PC-9 (cell line): ENCODE measurements around the gene EFHD1. TPM values are rescaled to one million over a fixed set of nuclear protein-coding genes. Genes with fewer than 3 reads are reported as not detected.

ENCODE experiments used
- BruUV-seq: library from RNA; stranded (reverse); fragments of 400-500 nt; replicated peaks from 2 replicates; lab custom pipeline; 2021; lab: Mats Ljungman, UMichigan
- CTCF ChIA-PET: fragments of 300-600 bp; sonication (Branson Sonifier 250); formaldehyde crosslinking; loops from one replicate; lab custom pipeline; 2022; ENCODE audit warnings: antibody characterized with exemption; lab: Charles Lee
- POLR2A ChIA-PET: fragments of 300-600 bp; sonication (Branson Sonifier 250); formaldehyde crosslinking; loops from one replicate; lab custom pipeline; 2022; ENCODE audit warnings: antibody characterized with exemption; ENCODE audit not compliant: unreplicated experiment; lab: Charles Lee
- DNase-seq, 2 experiments: peaks; one replicate each; pipeline versions ENCODE4 v3.0.0 to v3.0.0-alpha.2; 2015 to 2022; ENCODE audit warnings: mixed read lengths in 1 of 2
- H2AFZ ChIP-seq: fragments of 200-600 bp; sonication (generic); 2 replicates; pipeline ENCODE4 v1.8.1; 2017; ENCODE audit warnings: antibody characterized with exemption
- H3F3A ChIP-seq: fragments of 200-600 bp; sonication (generic); 2 replicates; pipeline ENCODE4 v1.8.1; 2017; ENCODE audit warnings: antibody characterized with exemption, mild to moderate bottlenecking, low read depth; ENCODE audit not compliant: insufficient read depth
- H3K27ac ChIP-seq: fragments of 200-600 bp; sonication (generic); 2 replicates; pipeline ENCODE4 v1.6.1; 2016; ENCODE audit warnings: mixed run types
- H3K27me3 ChIP-seq: fragments of 200-600 bp; sonication (generic); 2 replicates; pipeline ENCODE4 v1.6.1; 2016; ENCODE audit warnings: low read depth, mixed run types; ENCODE audit not compliant: insufficient read depth
- H3K36me3 ChIP-seq: fragments of 200-600 bp; sonication (generic); 2 replicates; pipeline ENCODE4 v1.6.1; 2016; ENCODE audit warnings: low read depth, mixed run types
- H3K4me1 ChIP-seq: fragments of 200-600 bp; sonication (generic); replicated peaks from 2 replicates; pipeline ENCODE4 v1.6.1; 2016; ENCODE audit warnings: mixed run types; ENCODE audit not compliant: insufficient read depth
- H3K4me2 ChIP-seq: fragments of 200-600 bp; sonication (generic); 2 replicates; pipeline ENCODE4 v1.6.1; 2017; ENCODE audit warnings: mixed run types
- H3K4me3 ChIP-seq: fragments of 200-600 bp; sonication (generic); 2 replicates; pipeline ENCODE4 v1.6.1; 2016; ENCODE audit warnings: mixed run types
- H3K79me2 ChIP-seq: fragments of 200-600 bp; sonication (generic); 2 replicates; pipeline ENCODE4 v1.6.1; 2017; ENCODE audit warnings: low read depth, mixed run types
- H3K9me2 ChIP-seq: fragments of 200-600 bp; sonication (generic); 2 replicates; pipeline ENCODE4 v1.8.1; 2017; ENCODE audit warnings: mild to moderate bottlenecking; ENCODE audit not compliant: insufficient read depth
- H3K9me3 ChIP-seq: fragments of 200-600 bp; sonication (generic); 2 replicates; pipeline ENCODE4 v1.8.1; 2016; ENCODE audit warnings: low read depth; ENCODE audit not compliant: insufficient read depth
- H4K20me1 ChIP-seq: fragments of 200-600 bp; sonication (generic); 2 replicates; pipeline ENCODE4 v1.8.1; 2017; ENCODE audit not compliant: insufficient read depth
- CTCF ChIP-seq: fragments of 200-600 bp; sonication (generic); conservative IDR thresholded peaks from 2 replicates; pipeline ENCODE4 v1.6.1; 2017; ENCODE audit warnings: mixed run types, antibody characterized with exemption, mild to moderate bottlenecking, moderate library complexity
- EZH2 ChIP-seq: fragments of 200-600 bp; sonication (generic); IDR thresholded peaks from 2 replicates; pipeline ENCODE4 v1.8.0; 2017; ENCODE audit warnings: antibody characterized with exemption, low read depth
- intact Hi-C: fragments of 100-400 bp; cut with micrococcal nuclease; formaldehyde crosslinking; loops from one replicate; pipeline ENCODE4 v1.10.0; 2022; ENCODE audit not compliant: unreplicated experiment
- total RNA-seq: library from RNA; stranded (reverse); gene quantifications from 2 replicates; pipeline ENCODE4 v1.2.3, GENCODE V29; 2021

The EFHD1 gene
- total RNA-seq, 1 experiment from 2014 or later: 10.6 TPM

- 0 out of 2 replicates have a peak, but pooled peaks cover 13% of the 10 kb centered on the region for H3K36me3 ChIP-seq
- H3K9me3 ChIP-seq: no peaks in the 10 kb centered on the region
- DNase-seq: peak in 1 of 2 experiments; percentile 21
- POLR2A ChIA-PET: interaction anchor here (0.6 kb wide), 2 partner anchors 51 to 1419 kb away, joined by 3 read pairs; no protein-coding TSS in a partner anchor
- H3K27me3 ChIP-seq: no peaks in the 10 kb centered on the region
- peaks cover 5% of the 10 kb centered on the region; the same call in 1 of the 2 replicates for H3F3A ChIP-seq
- no peak overlapping the region for H3K27ac ChIP-seq
- peak overlapping the region; percentile 92 for H3K4me2 ChIP-seq
- H3K4me3 ChIP-seq: no peak overlapping the region
- H2AFZ ChIP-seq: no peak overlapping the region
- H3K79me2 ChIP-seq: peaks cover 77% of the 10 kb centered on the region
- intact Hi-C loops: no loop called here
- peaks cover 49% of the 10 kb centered on the region for H4K20me1 ChIP-seq
- TF ChIP-seq EZH2 (no peak), CTCF (no peak)
- CTCF ChIA-PET: interaction anchor here (0.7 kb wide), 1 partner anchor 148 kb away, joined by 9 read pairs; no protein-coding TSS in a partner anchor
- H3K4me1 ChIP-seq: peaks cover 33% of the 10 kb centered on the region
- no peaks in the 10 kb centered on the region for H3K9me2 ChIP-seq
- no TSS peak for BruUV-seq
Observed at GRCh38 chr2:232700154-232700553, 66.8 kb downstream of the EFHD1 start.

- no peaks in the 10 kb centered on the region for H3K9me2 ChIP-seq
- no peaks in the 10 kb centered on the region for H3K9me3 ChIP-seq
- no peak overlapping the region for H3K27ac ChIP-seq
- no peak for TF ChIP-seq CTCF
- no peaks in the 10 kb centered on the region for H3K27me3 ChIP-seq
- peaks cover 30% of the 10 kb centered on the region for H3K36me3 ChIP-seq
- H2AFZ ChIP-seq: no peak overlapping the region
- no peak overlapping the region for H3K4me2 ChIP-seq
- DNase-seq: no peak
- peaks cover 88% of the 10 kb centered on the region for H3K79me2 ChIP-seq
- ChIA-PET CTCF (no interaction called here), POLR2A (no interaction called here)
- H3F3A ChIP-seq: 0 out of 2 replicates have a peak, but pooled peaks cover 4% of the 10 kb centered on the region
- H4K20me1 ChIP-seq: peaks cover 75% of the 10 kb centered on the region
- intact Hi-C loops: no loop called here
- no TSS peak for BruUV-seq
- H3K4me1 ChIP-seq: no peaks in the 10 kb centered on the region
- H3K4me3 ChIP-seq: no peak overlapping the region
Observed at GRCh38 chr2:232707076-232707475, 73.7 kb downstream of the EFHD1 start.

GRCh38 chr2:232713505-232713904 lies 80.1 kb downstream of the EFHD1 start:
- peaks cover 79% of the 10 kb centered on the region for H4K20me1 ChIP-seq
- TF ChIP-seq EZH2 (no peak), CTCF (no peak)
- 0 out of 2 replicates have a peak, but pooled peaks cover 12% of the 10 kb centered on the region for H3F3A ChIP-seq
- H3K27me3 ChIP-seq: no peaks in the 10 kb centered on the region
- DNase-seq: no peak
- POLR2A ChIA-PET: no interaction called here
- peaks cover 41% of the 10 kb centered on the region for H3K36me3 ChIP-seq
- CTCF ChIA-PET: no interaction called here
- no peak overlapping the region for H3K27ac ChIP-seq
- no peak overlapping the region for H3K4me2 ChIP-seq
- no peaks in the 10 kb centered on the region for H3K9me3 ChIP-seq
- no TSS peak for BruUV-seq
- H3K4me3 ChIP-seq: no peak overlapping the region
- intact Hi-C loops: no loop called here
- H2AFZ ChIP-seq: no peak overlapping the region
- H3K4me1 ChIP-seq: no peaks in the 10 kb centered on the region
- H3K9me2 ChIP-seq: no peaks in the 10 kb centered on the region
- H3K79me2 ChIP-seq: peaks cover 92% of the 10 kb centered on the region
